Measurements from ENCODE around the gene ACSS2. TPM values are rescaled to one million over a fixed set of nuclear protein-coding genes. Genes with fewer than 3 reads are reported as not detected.

The ACSS2 gene
- 7.9 to 11.0 TPM (median 8.9 TPM) in 5 replicates for total RNA-seq (2022; extraction: Qiagen RNA extraction; ENCODE audit: low read depth)

DNA sequence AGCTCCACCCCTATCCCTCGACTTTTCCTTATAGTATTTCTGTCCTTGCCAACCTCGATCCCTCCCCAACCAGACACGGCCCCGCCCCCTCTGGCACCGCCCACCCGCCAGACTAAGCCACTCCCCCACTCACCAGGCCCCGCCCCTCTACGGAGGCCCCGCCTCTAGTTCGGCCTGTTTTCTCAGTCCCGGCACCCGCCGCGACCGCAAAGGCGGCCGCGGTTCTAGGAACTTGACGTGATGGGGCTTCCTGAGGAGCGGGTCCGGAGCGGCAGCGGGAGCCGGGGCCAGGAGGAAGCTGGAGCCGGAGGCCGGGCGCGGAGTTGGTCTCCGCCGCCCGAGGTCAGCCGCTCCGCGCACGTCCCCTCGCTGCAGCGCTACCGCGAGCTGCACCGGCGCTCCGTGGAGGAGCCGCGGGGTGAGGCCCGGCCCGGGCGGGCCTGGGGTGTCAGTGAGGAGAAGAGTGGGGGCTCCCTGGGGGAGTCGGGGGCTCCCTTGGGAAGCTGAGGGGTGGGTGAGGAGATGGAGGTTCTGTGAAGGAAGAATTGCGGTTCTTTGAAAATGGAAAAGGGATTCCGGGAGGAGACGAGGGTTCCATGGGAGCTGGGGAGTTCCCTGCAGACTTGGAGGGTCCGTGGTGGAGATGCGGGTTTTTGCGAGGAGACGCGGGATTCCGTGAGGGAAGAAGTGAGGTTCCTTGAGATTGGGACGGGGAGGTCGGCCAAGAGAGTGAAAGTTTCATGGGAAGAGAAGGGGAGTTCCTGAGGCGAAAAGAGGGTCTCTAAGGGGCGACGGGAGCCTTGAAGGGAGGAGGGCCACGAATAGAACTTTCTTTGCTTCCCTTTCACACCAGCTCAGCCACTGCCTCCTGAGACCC, at the start of gene ACSS2:
Gene ACSS2 (plus strand): TSS at position 207 of the 877 bp plus-strand sequence. CDS start 34 bp downstream, at position 241.

DNA sequence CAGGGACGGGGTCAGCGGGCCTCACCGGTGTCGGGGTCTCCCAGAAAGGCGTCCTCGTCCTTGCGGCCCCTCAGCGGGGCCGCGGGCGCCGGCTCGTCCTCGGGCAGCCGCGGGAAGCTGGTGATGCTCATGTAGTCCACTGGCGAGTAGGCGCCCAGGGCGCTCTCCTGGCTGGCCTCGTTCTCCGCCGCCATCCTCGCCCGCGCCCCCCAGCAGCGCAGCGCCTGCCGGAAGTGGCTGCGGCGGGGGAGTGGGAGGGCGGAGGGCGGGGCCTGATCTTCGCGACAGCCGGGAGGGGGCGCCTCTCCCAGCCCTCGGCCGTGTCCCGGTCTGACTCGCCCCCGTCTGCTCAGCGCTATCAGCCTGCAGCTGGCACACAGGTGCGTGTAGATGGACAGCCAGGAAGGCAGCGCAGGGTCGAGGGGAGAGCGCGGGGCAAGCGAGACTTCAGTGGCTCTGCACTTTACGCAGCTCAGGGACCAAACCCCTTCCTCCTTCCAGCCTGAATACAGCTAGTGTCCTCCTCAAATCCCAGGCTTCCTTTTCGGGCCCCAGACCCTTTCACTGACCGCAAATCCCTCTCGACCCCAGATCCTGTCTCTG, 3.7 kb upstream of the ACSS2 start, which contains the start of gene GGT7:
Gene GGT7 (minus strand): TSS at position 235 of the 603 bp plus-strand sequence. CDS start 41 bp downstream, at position 194.

DNA sequence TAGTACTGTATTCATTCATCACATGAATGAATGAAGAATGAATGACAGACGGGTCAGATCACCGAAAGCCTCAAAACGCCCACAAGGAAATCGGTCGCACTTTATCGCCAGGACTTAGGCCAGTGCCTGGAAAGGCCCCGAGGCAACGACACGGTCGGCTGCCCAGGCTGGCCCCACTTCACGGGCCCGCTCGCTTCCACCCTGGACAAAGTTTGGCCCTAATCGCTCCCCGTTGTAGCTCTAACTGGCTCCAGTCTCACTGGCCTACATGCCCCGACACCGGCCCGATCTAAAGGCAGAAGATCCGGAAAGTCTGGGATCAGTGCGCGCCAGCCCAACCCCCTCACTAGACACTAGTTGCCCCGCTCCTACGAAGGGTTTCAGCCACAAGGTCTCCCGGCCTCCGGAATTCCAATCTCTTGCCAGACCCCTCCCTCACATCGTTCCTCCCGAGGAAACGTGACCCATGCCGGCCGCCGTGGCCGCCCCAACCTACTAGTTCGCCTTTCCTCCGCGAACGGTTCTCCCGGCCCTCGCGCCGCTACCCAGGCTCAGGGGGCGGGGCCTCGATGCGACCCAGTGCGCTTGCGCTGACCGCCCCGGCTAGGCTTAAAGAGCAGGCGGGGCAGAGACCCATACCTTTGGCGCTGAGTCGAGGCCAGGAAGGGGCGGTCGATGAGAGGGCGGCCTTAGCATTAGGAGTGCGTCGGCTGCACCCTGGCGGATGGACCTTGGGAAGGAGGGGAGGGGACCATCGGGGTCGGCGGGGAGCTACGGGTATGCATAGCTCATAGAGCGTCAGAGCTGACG, 79.0 kb downstream of the ACSS2 start, which contains the start of the genes GSS and MYH7B:
Gene GSS (minus strand): TSS at position 576 of the 810 bp plus-strand sequence. CDS start 3,954 bp downstream, outside the sequence.
Gene MYH7B (plus strand): TSS at position 638 of the 810 bp plus-strand sequence. CDS start 22,138 bp downstream, outside the sequence.

Other genes with a start within 250 kb of the ACSS2 start
- 22.5 to 31.4 TPM (median 27.6 TPM) in 5 replicates for gene PIGU, start 199.5 kb upstream of the ACSS2 start, total RNA-seq (2022; extraction: Qiagen RNA extraction; ENCODE audit: low read depth)
- gene TP53INP2, start 172.3 kb upstream of the ACSS2 start, total RNA-seq (2022; extraction: Qiagen RNA extraction; ENCODE audit: low read depth) = 6.5 to 8.7 TPM (median 8.1 TPM) in 5 replicates
- gene NCOA6, start 51.0 kb upstream of the ACSS2 start, total RNA-seq (2022; extraction: Qiagen RNA extraction; ENCODE audit: low read depth) = 17.5 to 20.1 TPM (median 19.8 TPM) in 5 replicates
- gene GGT7, start 3.8 kb upstream of the ACSS2 start, total RNA-seq (2022; extraction: Qiagen RNA extraction; ENCODE audit: low read depth) = 5.4 to 7.7 TPM (median 6.9 TPM) in 5 replicates
- gene GSS, start 79.2 kb downstream of the ACSS2 start, total RNA-seq (2022; extraction: Qiagen RNA extraction; ENCODE audit: low read depth) = 51.3 to 63.7 TPM (median 56.5 TPM) in 5 replicates
- gene MYH7B, start 79.3 kb downstream of the ACSS2 start, total RNA-seq (2022; extraction: Qiagen RNA extraction; ENCODE audit: low read depth) = 0.03 to 0.04 TPM in 2 of 5 replicates, not detected in the others
- 48.3 to 58.1 TPM (median 54.8 TPM) in 5 replicates for gene TRPC4AP, start 216.2 kb downstream of the ACSS2 start, total RNA-seq (2022; extraction: Qiagen RNA extraction; ENCODE audit: low read depth)